Testis (tissue), 5 donors: ENCODE measurements around the gene MAP3K19. TPM values are rescaled to one million over a fixed set of nuclear protein-coding genes. Genes with fewer than 3 reads are reported as not detected.

Experiments used
- DNase-seq: peaks from one replicate; pipeline ENCODE4 v3.0.0-alpha.2; 2019
- H3K27ac ChIP-seq, 2 donors: fragments of 200-600 bp; sonication (generic); one replicate each; pipeline ENCODE4 v1.5.1; 2019
- H3K27me3 ChIP-seq: fragments of 200-600 bp; sonication (generic); one replicate; pipeline ENCODE4 v1.5.1; 2019
- H3K36me3 ChIP-seq: fragments of 200-600 bp; sonication (generic); one replicate; pipeline ENCODE4 v1.5.1; 2017; ENCODE audit warnings: low read depth; ENCODE audit errors: missing control alignments
- H3K4me1 ChIP-seq: fragments of 200-600 bp; sonication (generic); one replicate; pipeline ENCODE4 v1.5.1; 2019
- H3K4me3 ChIP-seq, 2 donors: fragments of 200-600 bp; sonication (generic); one replicate each; pipeline ENCODE4 v1.5.1; 2017 to 2019
- H3K9me3 ChIP-seq: fragments of 200-600 bp; sonication (generic); one replicate; pipeline ENCODE4 v1.5.1; 2017
- CTCF ChIP-seq, 3 experiments: fragments of 450-650 bp in 2 of 3; fragments of 200-600 bp in 1 of 3; sonication (generic) in 1 of 3; IDR thresholded peaks; one replicate each; pipeline ENCODE4 v1.5.1; 2016 to 2019; ENCODE audit warnings: antibody characterized with exemption in 3 of 3, mild to moderate bottlenecking in 2 of 3, moderate library complexity in 1 of 3
- POLR2A ChIP-seq: fragments of 450-650 bp; IDR thresholded peaks from one replicate; pipeline ENCODE4 v1.6.1; 2017; ENCODE audit warnings: antibody characterized with exemption, mild to moderate bottlenecking, moderate library complexity
- WGBS, 2 donors: methylation state at CpG; one replicate each; pipeline ENCODE4 v1.1.5; 2018; 5-methylcytosine and 5-hydroxymethylcytosine counted together
- intact Hi-C: fragments of 100-400 bp; cut with DNase I; formaldehyde crosslinking; loops from one replicate; pipeline ENCODE4 v1.15.1; 2023; ENCODE audit warnings: low total_unique reads
- long read RNA-seq, 2 donors: transcript quantifications; one replicate each; lab custom pipeline, GENCODE V29; 2026
- polyA plus RNA-seq: library from polyadenylated mRNA; stranded (reverse); fragments of 350-450 nt; fragmentation: Illumina TruSeq; extraction: RNeasy Lipid Tissue Mini Kit (QIAGEN cat#74804); gene quantifications from one replicate; pipeline ENCODE4 v1.2.3, GENCODE V29; 2014; ENCODE audit warnings: low read depth, low replicate concordance; ENCODE audit not compliant: insufficient read depth
- total RNA-seq, 2 donors: library from RNA; depleted of rRNA; stranded (reverse); fragments of >200 nt; gene quantifications; one replicate each; pipeline ENCODE4 v1.2.3, GENCODE V29; 2016

Gene MAP3K19
- total RNA-seq, result 1 to 10 TPM; 6.8 to 9.8 TPM
- polyA plus RNA-seq, result 15.1 TPM
- long read RNA-seq, donor 1, result 0 reads
- long read RNA-seq, donor 2, result 0 reads

- Histone ChIP-seq H3K4me1 (no peaks in the 10 kb centered on the region), H3K36me3 (no peaks in the 10 kb centered on the region), H3K27me3 (no peaks in the 10 kb centered on the region), H3K27ac (no peak within 1 kb of the TSS), H3K4me3 (no peak within 1 kb of the TSS), H3K9me3 (no peaks in the 10 kb centered on the region)
- DNase-seq, result no peak
- TF ChIP-seq POLR2A (no peak), CTCF (IDR thresholded peaks at IDR 0.05) (no peak)
- intact Hi-C loops, result no loop called here
These were observed at the start of gene MAP3K19 for GRCh38 chr2:135047300-135047699. MAP3K19 (minus strand) TSS chr2:135047447; CDS start chr2:135024647, 22,800 bp downstream.

GRCh38 chr2:135096665-135097446 is 49.6 kb upstream of the MAP3K19 start:
- TF ChIP-seq CTCF (IDR thresholded peaks at IDR 0.05) (no peak), POLR2A (no peak)
- H3K36me3 ChIP-seq, result no peaks in the 10 kb centered on the region

GRCh38 chr2:135095591-135095990 is 48.3 kb upstream of the MAP3K19 start:
- Histone ChIP-seq H3K27me3 (no peaks in the 10 kb centered on the region), H3K27ac (no peak overlapping the region), H3K4me3 (no peak overlapping the region), H3K9me3 (no peaks in the 10 kb centered on the region), H3K4me1 (no peaks in the 10 kb centered on the region), H3K36me3 (no peaks in the 10 kb centered on the region)
- no peak for DNase-seq
- TF ChIP-seq CTCF (IDR thresholded peaks at IDR 0.05) (no peak), POLR2A (no peak)
- intact Hi-C loops, result no loop called here
- 91 to 97% methylated on average over 3 of the region's 3 CpGs for WGBS, 2 donors

More at GRCh38 chr2:135096665-135097446, 49.6 kb upstream of the MAP3K19 start:
- intact Hi-C loops, result no loop called here
- Histone ChIP-seq H3K4me3 (no peak overlapping the region), H3K27me3 (no peaks in the 10 kb centered on the region), H3K27ac (no peak overlapping the region), H3K4me1 (no peaks in the 10 kb centered on the region), H3K9me3 (no peaks in the 10 kb centered on the region)
- DNase-seq, result no peak
- WGBS, 2 donors, result 75 to 79% methylated on average over 4 of the region's 4 CpGs

GRCh38 chr2:135094508-135094907 is 47.3 kb upstream of the MAP3K19 start:
- intact Hi-C loops, result no loop called here
- DNase-seq, result no peak
- TF ChIP-seq POLR2A, result no peak
- no peak for TF ChIP-seq CTCF (IDR thresholded peaks at IDR 0.05)
- Histone ChIP-seq H3K27ac (no peak overlapping the region), H3K36me3 (no peaks in the 10 kb centered on the region), H3K4me1 (no peaks in the 10 kb centered on the region), H3K27me3 (no peaks in the 10 kb centered on the region), H3K4me3 (no peak overlapping the region), H3K9me3 (no peaks in the 10 kb centered on the region)
- 78 to 79% methylated on average over 2 of the region's 2 CpGs for WGBS, 2 donors
